GM12878 (cell line): ENCODE results near the gene ADCY6. TPM values are rescaled to one million over a fixed set of nuclear protein-coding genes. Genes with fewer than 3 reads are reported as not detected.
A peak's percentile ranks its signal among the peaks of the same experiment; 100 is the strongest.

Experiments used
- ASH2L ChIP-seq: fragments of 300-600, 200-600 bp; sonication (generic); IDR thresholded peaks from 2 replicates; pipeline ENCODE4 v1.6.1; 2017; ENCODE audit warnings: low read depth, mild to moderate bottlenecking, borderline replicate concordance
- BHLHE40 ChIP-seq, 2 experiments: fragments of 450-650 bp in 1 of 2; IDR thresholded peaks; 2 replicates each; pipeline ENCODE4 v1.6.1; 2011 to 2017; ENCODE audit warnings: low read depth in 2 of 2, borderline replicate concordance in 1 of 2, improper control_type of control experiment in 1 of 2, low read length in 1 of 2, mild to moderate bottlenecking in 1 of 2
- CHD1 ChIP-seq: IDR thresholded peaks from 2 replicates; pipeline ENCODE4 v1.6.1; 2012; ENCODE audit warnings: low read depth, low read length, improper control_type of control experiment
- ELK1 ChIP-seq: IDR thresholded peaks from 2 replicates; pipeline ENCODE4 v1.6.1; 2012; ENCODE audit warnings: low read depth, low read length, improper control_type of control experiment
- ESRRA ChIP-seq: IDR thresholded peaks from 2 replicates; pipeline ENCODE4 v1.6.1; 2012; ENCODE audit warnings: mild to moderate bottlenecking, low read length, improper control_type of control experiment
- FOXM1 ChIP-seq: IDR thresholded peaks from 2 replicates; pipeline ENCODE4 v1.6.1; 2012; ENCODE audit warnings: low read depth, mild to moderate bottlenecking, inconsistent platforms, low read length, moderate library complexity
- HCFC1 ChIP-seq: fragments of 150-350 bp; IDR thresholded peaks from 2 replicates; pipeline ENCODE4 v1.6.1; 2014; ENCODE audit warnings: low read length
- KDM1A ChIP-seq: fragments of 200-600 bp; sonication (generic); IDR thresholded peaks from 2 replicates; pipeline ENCODE4 v1.6.1; 2016; ENCODE audit warnings: borderline replicate concordance
- MYB ChIP-seq: fragments of 150-350 bp; IDR thresholded peaks from 2 replicates; pipeline ENCODE4 v1.6.1; 2014; ENCODE audit warnings: mild to moderate bottlenecking, low read depth, low read length, borderline replicate concordance
- RAD51 ChIP-seq: fragments of 450-650 bp; IDR thresholded peaks from 2 replicates; pipeline ENCODE4 v1.6.1; 2016; ENCODE audit warnings: moderate library complexity, mild to moderate bottlenecking, inconsistent platforms
- RBBP5 ChIP-seq: fragments of 200-600 bp; sonication (generic); conservative IDR thresholded peaks from 2 replicates; pipeline ENCODE4 v1.6.1; 2016
- RELB ChIP-seq: fragments of 450-650 bp; IDR thresholded peaks from 2 replicates; pipeline ENCODE4 v1.6.1; 2017; ENCODE audit warnings: low read depth, mild to moderate bottlenecking, moderate library complexity
- RFX5 ChIP-seq: IDR thresholded peaks from 2 replicates; pipeline ENCODE4 v1.6.1; 2011; ENCODE audit warnings: low read depth, low read length, improper control_type of control experiment
- SIN3A ChIP-seq: IDR thresholded peaks from 2 replicates; pipeline ENCODE4 v1.6.1; 2012; ENCODE audit warnings: low read depth, low read length, improper control_type of control experiment
- SIX5 ChIP-seq: IDR thresholded peaks from 2 replicates; pipeline ENCODE4 v1.6.1; 2011; ENCODE audit warnings: mild to moderate bottlenecking, low read depth, low read length, moderate library complexity; ENCODE audit not compliant: severe bottlenecking
- ZBTB11 ChIP-seq: fragments of 450-650 bp; formaldehyde crosslinking; IDR thresholded peaks from 2 replicates; pipeline ENCODE4 v1.5.0; 2022; ENCODE audit warnings: mild to moderate bottlenecking, missing genetic modification characterization
- ZBTB33 ChIP-seq: fragments of 450-650 bp; IDR thresholded peaks from 2 replicates; pipeline ENCODE4 v1.6.1; 2017; ENCODE audit warnings: mild to moderate bottlenecking
- ZNF207 ChIP-seq: fragments of 450-650 bp; IDR thresholded peaks from 2 replicates; pipeline ENCODE4 v1.6.1; 2014; ENCODE audit warnings: antibody characterized with exemption, mild to moderate bottlenecking, borderline replicate concordance
- ZNF24 ChIP-seq: fragments of 450-650 bp; IDR thresholded peaks from 2 replicates; pipeline ENCODE4 v1.6.1; 2017; ENCODE audit warnings: antibody characterized with exemption, mild to moderate bottlenecking
- polyA plus RNA-seq, 11 experiments: library from polyadenylated mRNA; depleted of rRNA in 4 of 11; unstranded in 6 of 11; stranded (reverse) in 5 of 11; fragments of >200 nt; fragmentation: Nextera tagmentation in 4 of 11; fragmentation: Illumina TruSeq in 1 of 11; extraction: Ambion mirVana in 4 of 11; extraction: Trizol in 1 of 11; gene quantifications; 1 replicate in 1 of 11; 2 replicates in 10 of 11; pipeline versions ENCODE4 v1.2.1 to v1.2.3, GENCODE V29; 2011 to 2016; ENCODE audit warnings: inconsistent platforms in 2 of 11, missing spikeins in 2 of 11, low read depth in 1 of 11
- total RNA-seq, 4 experiments: library from RNA; depleted of rRNA in 3 of 4; stranded (reverse); fragments of >200 nt in 3 of 4; fragmentation: Illumina TruSeq in 1 of 4; extraction: Trizol in 1 of 4; gene quantifications; 2 replicates each; pipeline versions ENCODE4 v1.2.1 to v1.2.3, GENCODE V29; 2013 to 2021

ADCY6 gene
- total and polyA plus RNA-seq, 10 of the 15 experiments (the other 5 are each of a cell fraction or from before 2014, with no cell fraction given): 0.03 to 2.0 (median 0.14) TPM; not detected in 1

GRCh38 chr12:48814262-48815125 lies 25.6 kb upstream of the ADCY6 start (continued):
- peak; percentile 26; the same call in 1 of the 2 replicates for TF ChIP-seq ELK1
- TF ChIP-seq ZBTB11 (CRISPR knock-in tag): no peak
- 0 out of 2 replicates have a peak, but pooled peaks have one; percentile 45 for TF ChIP-seq ZNF24
- TF ChIP-seq HCFC1: no peak; the same call in 1 of the 2 replicates
- peak; percentile 84; the same call in 1 of the 2 replicates for TF ChIP-seq ZNF207
- no peak for TF ChIP-seq KDM1A
- no peak for TF ChIP-seq RAD51
- peak; percentile 34; the same call in 1 of the 2 replicates for TF ChIP-seq FOXM1
- no peak for TF ChIP-seq ESRRA
- peak; percentile 41; the same call in 1 of the 2 replicates for TF ChIP-seq CHD1
- TF ChIP-seq MYB: no peak
- no peak for TF ChIP-seq RBBP5
- no peak; the same call in 1 of the 2 replicates for TF ChIP-seq SIN3A
- TF ChIP-seq SIX5: no peak
- 0 out of 2 replicates have a peak, but pooled peaks have one; percentile 9 for TF ChIP-seq RFX5
- peak; percentile 14 to 74; a peak in 2 of 4 replicates for TF ChIP-seq BHLHE40 (IDR thresholded peaks at IDR 0.05; ENCODE audit: borderline replicate concordance in 1 of 2, low read depth in 2 of 2, low read length in 1 of 2)
- no peak for TF ChIP-seq RELB
- no peak for TF ChIP-seq ASH2L
- no peak for TF ChIP-seq ZBTB33
